Gastrocnemius medialis (tissue), 4 donors: ENCODE data around the gene NFIA.

Source experiments
- CTCF ChIP-seq, 5 experiments: fragments of 450-650 bp in 3 of 5; fragments of 200-600 bp in 2 of 5; sonication (generic) in 2 of 5; IDR thresholded peaks in 4 of 5; conservative IDR thresholded peaks in 1 of 5; 1 replicate in 4 of 5; 2 replicates in 1 of 5; pipeline ENCODE4 v1.5.1; 2016 to 2019; ENCODE audit warnings: antibody characterized with exemption in 5 of 5, mild to moderate bottlenecking in 3 of 5, moderate library complexity in 3 of 5
- POLR2A ChIP-seq, 2 donors: fragments of 450-650 bp; IDR thresholded peaks; one replicate each; pipeline ENCODE4 v1.6.1; 2017; ENCODE audit warnings: antibody characterized with exemption in 2 of 2, mild to moderate bottlenecking in 2 of 2, moderate library complexity in 2 of 2

- no peak for TF ChIP-seq CTCF (IDR thresholded peaks at IDR 0.05 in 4 of 5, conservative IDR thresholded peaks at IDR 0.05 in 1 of 5)
- no peak for TF ChIP-seq POLR2A (IDR thresholded peaks at IDR 0.05)
Measured at GRCh38 chr1:61255358-61255703, 173.0 kb downstream of the NFIA start.
